CD4-positive, alpha-beta T cell (primary cell): Measurements from ENCODE around the gene KCNK6. TPM values are rescaled to one million over a fixed set of nuclear protein-coding genes. Genes with fewer than 3 reads are reported as not detected.

Experiments used
- ATAC-seq: fragments of 200-7000 bp; cut with Tn5 transposase; one replicate; pipeline ENCODE4 v1.10.0; 2022; ENCODE audit warnings: mild to moderate bottlenecking; ENCODE audit not compliant: poor library complexity
- CTCF ChIA-PET: fragments of 350-600 bp; sonication (Branson Sonifier 250); formaldehyde crosslinking; loops from one replicate; lab custom pipeline; 2021; ENCODE audit warnings: antibody characterized with exemption, inconsistent platforms; lab: Charles Lee
- POLR2A ChIA-PET: fragments of 350-600 bp; sonication (Branson Sonifier 250); formaldehyde crosslinking; loops from one replicate; lab custom pipeline; 2021; ENCODE audit warnings: antibody characterized with exemption, inconsistent platforms; lab: Charles Lee
- DNase-seq, 14 experiments: peaks; one replicate each; pipeline ENCODE4 v3.0.0-alpha.2; 2013 to 2020; ENCODE audit warnings: mixed read lengths in 2 of 14
- H3K27ac ChIP-seq, 2 donors: one replicate each; pipeline versions ENCODE4 v1.5.1 to v1.7.0; 2013; ENCODE audit warnings: low read length in 2 of 2, low read depth in 1 of 2, mild to moderate bottlenecking in 1 of 2
- H3K27me3 ChIP-seq, 2 experiments: 1 replicate in 1 of 2; 2 replicates in 1 of 2; pipeline versions ENCODE4 v1.6.1 to v1.7.0; 2013; ENCODE audit warnings: low read length in 2 of 2, control low read depth in 1 of 2, mild to moderate bottlenecking in 1 of 2, moderate library complexity in 1 of 2; ENCODE audit not compliant: insufficient read depth in 2 of 2, control insufficient read depth in 1 of 2
- H3K36me3 ChIP-seq: one replicate; pipeline ENCODE4 v1.6.1; 2013; ENCODE audit warnings: low read length, control low read depth; ENCODE audit not compliant: insufficient read depth
- H3K4me1 ChIP-seq: one replicate; pipeline ENCODE4 v1.6.1; 2013; ENCODE audit warnings: low read length, control low read depth; ENCODE audit not compliant: insufficient read depth
- H3K4me3 ChIP-seq: one replicate; pipeline ENCODE4 v1.5.1; 2013; ENCODE audit warnings: mild to moderate bottlenecking, low read length, moderate library complexity
- H3K9me3 ChIP-seq, 2 experiments: 1 replicate in 1 of 2; 2 replicates in 1 of 2; pipeline versions ENCODE4 v1.6.1 to v1.7.0; 2013; ENCODE audit warnings: low read length in 2 of 2, mild to moderate bottlenecking in 2 of 2, control low read depth in 1 of 2, moderate library complexity in 1 of 2; ENCODE audit not compliant: control insufficient read depth in 1 of 2, insufficient read depth in 1 of 2
- H3K27ac Mint-ChIP-seq: one replicate; pipeline ENCODE4 v1.8.0; 2020; ENCODE audit warnings: mixed read lengths
- H3K27me3 Mint-ChIP-seq: one replicate; pipeline ENCODE4 v1.8.0; 2021; ENCODE audit warnings: mixed read lengths
- H3K36me3 Mint-ChIP-seq: one replicate; pipeline ENCODE4 v1.8.0; 2021; ENCODE audit warnings: low read depth, mixed read lengths
- H3K4me1 Mint-ChIP-seq: one replicate; pipeline ENCODE4 v1.8.0; 2021; ENCODE audit warnings: low read depth, mixed read lengths
- H3K4me3 Mint-ChIP-seq: one replicate; pipeline ENCODE4 v1.8.0; 2020; ENCODE audit warnings: mild to moderate bottlenecking, mixed read lengths
- H3K9me3 Mint-ChIP-seq: one replicate; pipeline ENCODE4 v1.8.0; 2020; ENCODE audit warnings: mixed read lengths
- intact Hi-C, 2 experiments: fragments of 100-400 bp; cut with DNase I in 1 of 2; cut with micrococcal nuclease in 1 of 2; formaldehyde crosslinking; loops; one replicate each; pipeline versions ENCODE4 v1.15.1 to v1.9.0; 2023 to 2025; cut with DNase I, micrococcal nuclease
- total RNA-seq, 174 experiments: library from RNA in 2 of 174; stranded (reverse) in 2 of 174; gene quantifications; one replicate each; pipeline ENCODE4 v1.2.3 and lab custom pipeline; 2021 to 2026
- TF ChIP-seq, protein P1 (sequence below): fragments of 200-600 bp; IDR thresholded peaks from one replicate; pipeline ENCODE4 v1.8.0; 2022; ENCODE audit warnings: antibody characterized with exemption, mild to moderate bottlenecking

The KCNK6 gene
- total RNA-seq, 2 experiments from 2014 or later = 3.0 to 3.1 TPM

DNA sequence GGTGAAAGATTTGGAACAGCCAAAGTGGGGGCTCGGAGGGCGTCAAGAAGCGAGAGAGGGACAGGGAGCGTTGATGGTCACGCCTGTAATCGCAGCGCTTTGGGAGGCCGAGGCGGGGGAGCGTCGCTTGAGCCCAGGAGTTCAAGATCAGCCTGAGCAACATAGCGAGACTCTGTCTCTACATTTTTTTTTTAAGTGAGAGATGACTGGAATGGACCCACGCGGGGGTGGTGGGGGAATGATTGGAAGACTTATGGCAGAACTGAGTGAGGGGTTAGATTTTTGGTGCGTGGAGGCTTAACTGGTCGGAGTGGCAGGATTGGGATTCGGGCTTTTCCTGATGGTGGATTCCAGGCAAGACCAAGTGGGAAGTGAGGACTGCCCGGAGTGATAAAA lies 55.5 kb downstream of the KCNK6 start:
- ChIA-PET POLR2A (interaction anchor here (1.2 to 2.1 kb wide), 16 partner anchors 10 to 1297 kb away, joined by 3 to 73 read pairs (median 12); partner anchors contain the start of genes CATSPERG, ECH1, FAM98C and GGN), CTCF (interaction anchor here (1.2 to 2.5 kb wide), 5 partner anchors 13 to 468 kb away, joined by 5 to 36 read pairs (median 11); partner anchors contain the start of genes CATSPERG, FAM98C, GGN and SIPA1L3)
- DNase-seq (no peak), ATAC-seq (no peak)
- intact Hi-C loops = loop anchor here in 1 of 2 experiments (1.0 to 2.0 kb wide), 4 partner anchors 14 to 468 kb away; partner anchors contain the start of genes FAM98C, GGN, SIPA1L3 and SPRED3
- H3K27me3 ChIP-seq = no peaks in the 10 kb centered on the region
- peaks cover 34% of the 10 kb centered on the region for H3K4me1 ChIP-seq
- Mint-ChIP-seq H3K27me3 (peaks cover 6% of the 10 kb centered on the region), H3K4me3 (peak overlapping the region; percentile 99), H3K9me3 (no peaks in the 10 kb centered on the region), H3K36me3 (peaks cover 48% of the 10 kb centered on the region), H3K27ac (peak overlapping the region; percentile 89), H3K4me1 (peaks cover 30% of the 10 kb centered on the region)
- TF ChIP-seq, protein P1, sequence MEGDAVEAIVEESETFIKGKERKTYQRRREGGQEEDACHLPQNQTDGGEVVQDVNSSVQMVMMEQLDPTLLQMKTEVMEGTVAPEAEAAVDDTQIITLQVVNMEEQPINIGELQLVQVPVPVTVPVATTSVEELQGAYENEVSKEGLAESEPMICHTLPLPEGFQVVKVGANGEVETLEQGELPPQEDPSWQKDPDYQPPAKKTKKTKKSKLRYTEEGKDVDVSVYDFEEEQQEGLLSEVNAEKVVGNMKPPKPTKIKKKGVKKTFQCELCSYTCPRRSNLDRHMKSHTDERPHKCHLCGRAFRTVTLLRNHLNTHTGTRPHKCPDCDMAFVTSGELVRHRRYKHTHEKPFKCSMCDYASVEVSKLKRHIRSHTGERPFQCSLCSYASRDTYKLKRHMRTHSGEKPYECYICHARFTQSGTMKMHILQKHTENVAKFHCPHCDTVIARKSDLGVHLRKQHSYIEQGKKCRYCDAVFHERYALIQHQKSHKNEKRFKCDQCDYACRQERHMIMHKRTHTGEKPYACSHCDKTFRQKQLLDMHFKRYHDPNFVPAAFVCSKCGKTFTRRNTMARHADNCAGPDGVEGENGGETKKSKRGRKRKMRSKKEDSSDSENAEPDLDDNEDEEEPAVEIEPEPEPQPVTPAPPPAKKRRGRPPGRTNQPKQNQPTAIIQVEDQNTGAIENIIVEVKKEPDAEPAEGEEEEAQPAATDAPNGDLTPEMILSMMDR = no peak
- peak overlapping the region; percentile 77 to 89 for H3K27ac ChIP-seq
- peak overlapping the region; percentile 93 for H3K4me3 ChIP-seq
- H3K36me3 ChIP-seq = peaks cover 27% of the 10 kb centered on the region
- no peaks in the 10 kb centered on the region for H3K9me3 ChIP-seq

DNA sequence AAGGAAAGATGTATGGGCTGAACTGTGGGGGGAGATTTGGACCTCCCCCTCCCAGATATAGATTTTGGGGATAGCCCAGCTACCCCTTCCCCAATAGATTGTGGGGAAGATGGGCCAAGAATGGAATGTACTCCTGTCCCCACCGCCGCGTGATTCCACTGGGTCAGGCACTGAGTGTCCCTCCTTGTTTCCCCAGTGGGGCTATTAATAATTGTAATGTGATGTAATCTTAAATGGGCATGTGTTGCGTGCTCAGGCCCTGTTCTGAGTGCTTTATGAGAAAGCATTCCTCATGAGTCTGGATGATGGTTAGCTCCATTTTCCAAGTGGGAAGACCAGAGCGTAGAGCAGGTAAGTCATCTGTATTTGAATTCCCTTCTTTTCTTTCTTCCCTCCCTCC lies 56.1 kb downstream of the KCNK6 start:
- ATAC-seq (no peak), DNase-seq (no peak)
- H3K4me1 ChIP-seq = peaks cover 34% of the 10 kb centered on the region
- CTCF ChIA-PET = interaction anchor here (2.5 kb wide), 1 partner anchor 27 kb away, joined by 36 read pairs; the partner anchor contains the start of gene FAM98C
- peaks cover 54% of the 10 kb centered on the region for H3K36me3 Mint-ChIP-seq
- peak overlapping the region; percentile 93 for H3K4me3 ChIP-seq
- no peaks in the 10 kb centered on the region for H3K9me3 Mint-ChIP-seq
- no peak overlapping the region for H3K27ac ChIP-seq
- TF ChIP-seq, protein P1 = no peak
- peaks cover 33% of the 10 kb centered on the region for H3K36me3 ChIP-seq
- peak overlapping the region; percentile 99 for H3K4me3 Mint-ChIP-seq
- intact Hi-C loops = loop anchor here in 1 of 2 experiments (1.0 to 2.0 kb wide), 4 partner anchors 13 to 469 kb away; partner anchors contain the start of genes FAM98C, GGN, SIPA1L3 and SPRED3
- POLR2A ChIA-PET = interaction anchor here (0.8 to 1.8 kb wide), 5 partner anchors 12 to 1060 kb away, joined by 3 to 9 read pairs (median 5); partner anchors contain the start of genes EIF3K, FAM98C, GGN and RPS16
- H3K27ac Mint-ChIP-seq = peak overlapping the region; percentile 89
- H3K27me3 Mint-ChIP-seq = peaks cover 5% of the 10 kb centered on the region
- peaks cover 30% of the 10 kb centered on the region for H3K4me1 Mint-ChIP-seq
- H3K27me3 ChIP-seq = no peaks in the 10 kb centered on the region
- H3K9me3 ChIP-seq = no peaks in the 10 kb centered on the region

DNA sequence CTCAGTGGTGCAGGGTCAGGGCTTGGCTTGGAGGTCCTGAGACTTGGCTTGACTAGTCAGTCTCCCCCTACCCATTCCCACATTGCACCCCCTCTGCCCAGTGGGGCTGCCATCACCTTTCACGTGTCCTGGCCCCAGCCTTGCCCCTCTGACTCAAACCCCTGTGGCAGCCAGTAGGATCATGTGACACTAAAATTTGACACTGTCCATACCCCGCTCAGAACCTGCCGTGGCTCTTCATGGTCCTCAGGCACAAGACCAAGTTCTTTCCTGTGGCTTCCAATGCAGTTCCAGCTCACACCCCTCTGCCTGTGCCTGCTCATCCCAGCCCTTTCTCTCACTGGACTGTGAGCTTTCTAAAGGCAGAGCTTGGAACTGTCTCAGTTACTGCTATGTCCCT lies 56.9 kb downstream of the KCNK6 start:
- intact Hi-C loops = no loop called here
- Mint-ChIP-seq H3K36me3 (peaks cover 63% of the 10 kb centered on the region), H3K4me3 (peak overlapping the region; percentile 78), H3K4me1 (peaks cover 30% of the 10 kb centered on the region), H3K27me3 (peaks cover 3% of the 10 kb centered on the region), H3K9me3 (no peaks in the 10 kb centered on the region), H3K27ac (peak overlapping the region; percentile 69)
- POLR2A ChIA-PET = interaction anchor here (1.3 to 1.4 kb wide), 2 partner anchors 11 to 26 kb away, joined by 5 to 9 read pairs; partner anchors contain the start of genes FAM98C and GGN
- H3K27ac ChIP-seq = no peak overlapping the region
- H3K36me3 ChIP-seq = peaks cover 41% of the 10 kb centered on the region
- DNase-seq (no peak), ATAC-seq (no peak)
- peaks cover 34% of the 10 kb centered on the region for H3K4me1 ChIP-seq
- CTCF ChIA-PET = no interaction called here
- TF ChIP-seq, protein P1 = no peak
- H3K4me3 ChIP-seq = no peak overlapping the region
- no peaks in the 10 kb centered on the region for H3K27me3 ChIP-seq
- H3K9me3 ChIP-seq = no peaks in the 10 kb centered on the region
